Measurements from ENCODE around the gene ZDHHC14.

ZDHHC14 gene

GRCh38 chr6:157368359-157369049 is 12.5 kb upstream of the ZDHHC14 start:
- no peak for DNase-seq (ENCODE audit: low read depth, low spot score)
- H3K9ac ChIP-seq (ENCODE audit: insufficient read length, low read depth): no peak overlapping the region
- no peaks in the 10 kb centered on the region for H3K4me1 ChIP-seq (ENCODE audit: insufficient read depth, insufficient read length)
- H3K9me3 ChIP-seq (ENCODE audit: insufficient read depth, low read length): no peaks in the 10 kb centered on the region
- H3K36me3 ChIP-seq (ENCODE audit: insufficient read depth, insufficient read length, low read length): no peaks in the 10 kb centered on the region
- no peak for TF ChIP-seq ZNF274 (IDR thresholded peaks at IDR 0.05; ENCODE audit: low read depth, low read length)
- no peak for TF ChIP-seq SUZ12 (IDR thresholded peaks at IDR 0.05; ENCODE audit: extremely low read depth, insufficient read depth, insufficient read length)
- no peak for TF ChIP-seq YY1 (IDR thresholded peaks at IDR 0.05; ENCODE audit: insufficient read depth, insufficient read length)
- no peaks in the 10 kb centered on the region for H3K27me3 ChIP-seq (ENCODE audit: insufficient read depth, insufficient read length)
- H3K4me3 ChIP-seq (ENCODE audit: insufficient read length, low read depth): no peak overlapping the region

GRCh38 chr6:157370755-157371154 is 10.2 kb upstream of the ZDHHC14 start:
- TF ChIP-seq ZNF274 (IDR thresholded peaks at IDR 0.05; ENCODE audit: low read depth, low read length) (no peak), SUZ12 (IDR thresholded peaks at IDR 0.05; ENCODE audit: extremely low read depth, insufficient read depth, insufficient read length) (no peak), YY1 (IDR thresholded peaks at IDR 0.05; ENCODE audit: insufficient read depth, insufficient read length) (no peak)
- no peak overlapping the region for H3K4me3 ChIP-seq (ENCODE audit: insufficient read length, low read depth)
- no peaks in the 10 kb centered on the region for H3K4me1 ChIP-seq (ENCODE audit: insufficient read depth, insufficient read length)
- H3K9me3 ChIP-seq (ENCODE audit: insufficient read depth, low read length): no peaks in the 10 kb centered on the region
- H3K36me3 ChIP-seq (ENCODE audit: insufficient read depth, insufficient read length, low read length): no peaks in the 10 kb centered on the region
- DNase-seq (ENCODE audit: low read depth, low spot score): no peak
- no peaks in the 10 kb centered on the region for H3K27me3 ChIP-seq (ENCODE audit: insufficient read depth, insufficient read length)
- H3K9ac ChIP-seq (ENCODE audit: insufficient read length, low read depth): no peak overlapping the region

- Histone ChIP-seq H3K9me3 (ENCODE audit: insufficient read depth, low read length) (no peaks in the 10 kb centered on the region), H3K27me3 (ENCODE audit: insufficient read depth, insufficient read length) (no peaks in the 10 kb centered on the region), H3K9ac (ENCODE audit: insufficient read length, low read depth) (no peak overlapping the region), H3K4me3 (ENCODE audit: insufficient read length, low read depth) (no peak overlapping the region), H3K4me1 (ENCODE audit: insufficient read depth, insufficient read length) (no peaks in the 10 kb centered on the region), H3K36me3 (ENCODE audit: insufficient read depth, insufficient read length, low read length) (no peaks in the 10 kb centered on the region)
- no peak for TF ChIP-seq SUZ12 (IDR thresholded peaks at IDR 0.05; ENCODE audit: extremely low read depth, insufficient read depth, insufficient read length)
- no peak for TF ChIP-seq ZNF274 (IDR thresholded peaks at IDR 0.05; ENCODE audit: low read depth, low read length)
- no peak for TF ChIP-seq YY1 (IDR thresholded peaks at IDR 0.05; ENCODE audit: insufficient read depth, insufficient read length)
- DNase-seq (ENCODE audit: low read depth, low spot score): no peak
Observed at GRCh38 chr6:157372501-157373280, 8.3 kb upstream of the ZDHHC14 start.

- no peak overlapping the region for H3K4me3 ChIP-seq (ENCODE audit: insufficient read length, low read depth)
- no peaks in the 10 kb centered on the region for H3K9me3 ChIP-seq (ENCODE audit: insufficient read depth, low read length)
- TF ChIP-seq SUZ12 (IDR thresholded peaks at IDR 0.05; ENCODE audit: extremely low read depth, insufficient read depth, insufficient read length) (no peak), ZNF274 (IDR thresholded peaks at IDR 0.05; ENCODE audit: low read depth, low read length) (no peak), YY1 (IDR thresholded peaks at IDR 0.05; ENCODE audit: insufficient read depth, insufficient read length) (no peak)
- DNase-seq (ENCODE audit: low read depth, low spot score): no peak
- H3K4me1 ChIP-seq (ENCODE audit: insufficient read depth, insufficient read length): no peaks in the 10 kb centered on the region
- no peaks in the 10 kb centered on the region for H3K36me3 ChIP-seq (ENCODE audit: insufficient read depth, insufficient read length, low read length)
- H3K9ac ChIP-seq (ENCODE audit: insufficient read length, low read depth): no peak overlapping the region
- no peaks in the 10 kb centered on the region for H3K27me3 ChIP-seq (ENCODE audit: insufficient read depth, insufficient read length)
Observed at GRCh38 chr6:157374889-157375443, 6.0 kb upstream of the ZDHHC14 start.

GRCh38 chr6:157376241-157376640 is 4.7 kb upstream of the ZDHHC14 start:
- Histone ChIP-seq H3K27me3 (ENCODE audit: insufficient read depth, insufficient read length) (no peaks in the 10 kb centered on the region), H3K36me3 (ENCODE audit: insufficient read depth, insufficient read length, low read length) (no peaks in the 10 kb centered on the region), H3K9me3 (ENCODE audit: insufficient read depth, low read length) (no peaks in the 10 kb centered on the region), H3K9ac (ENCODE audit: insufficient read length, low read depth) (no peak overlapping the region), H3K4me3 (ENCODE audit: insufficient read length, low read depth) (no peak overlapping the region), H3K4me1 (ENCODE audit: insufficient read depth, insufficient read length) (no peaks in the 10 kb centered on the region)
- no peak for TF ChIP-seq SUZ12 (IDR thresholded peaks at IDR 0.05; ENCODE audit: extremely low read depth, insufficient read depth, insufficient read length)
- no peak for TF ChIP-seq ZNF274 (IDR thresholded peaks at IDR 0.05; ENCODE audit: low read depth, low read length)
- TF ChIP-seq YY1 (IDR thresholded peaks at IDR 0.05; ENCODE audit: insufficient read depth, insufficient read length): no peak
- DNase-seq (ENCODE audit: low read depth, low spot score): no peak

GRCh38 chr6:157376706-157377230 is 4.2 kb upstream of the ZDHHC14 start:
- Histone ChIP-seq H3K4me3 (ENCODE audit: insufficient read length, low read depth) (no peak overlapping the region), H3K27me3 (ENCODE audit: insufficient read depth, insufficient read length) (no peaks in the 10 kb centered on the region), H3K9ac (ENCODE audit: insufficient read length, low read depth) (no peak overlapping the region), H3K4me1 (ENCODE audit: insufficient read depth, insufficient read length) (no peaks in the 10 kb centered on the region), H3K9me3 (ENCODE audit: insufficient read depth, low read length) (no peaks in the 10 kb centered on the region), H3K36me3 (ENCODE audit: insufficient read depth, insufficient read length, low read length) (no peaks in the 10 kb centered on the region)
- no peak for DNase-seq (ENCODE audit: low read depth, low spot score)
- no peak for TF ChIP-seq SUZ12 (IDR thresholded peaks at IDR 0.05; ENCODE audit: extremely low read depth, insufficient read depth, insufficient read length)
- TF ChIP-seq YY1 (IDR thresholded peaks at IDR 0.05; ENCODE audit: insufficient read depth, insufficient read length): no peak
- TF ChIP-seq ZNF274 (IDR thresholded peaks at IDR 0.05; ENCODE audit: low read depth, low read length): no peak
